K562 (cell line): Measurements from ENCODE around the gene RAMP2. TPM values are rescaled to one million over a fixed set of nuclear protein-coding genes. Genes with fewer than 3 reads are reported as not detected.

Experiments used
- ATAC-seq: fragments of 200-7000 bp; cut with Tn5 transposase; 3 replicates; pipeline ENCODE4 v1.9.1; 2020; ENCODE audit warnings: moderate library complexity
- BruUV-seq: library from RNA; stranded (reverse); fragments of 400-500 nt; replicated peaks from 2 replicates; lab custom pipeline; 2021; lab: Mats Ljungman, UMichigan
- CTCF ChIA-PET: fragments of 300-600 bp; formaldehyde crosslinking; extraction: SDS; loops from one replicate; lab custom pipeline; 2021; ENCODE audit warnings: low intra/inter-chr PET ratio; lab: Yijun Ruan, JAX
- POLR2A ChIA-PET: fragments of 300-600, 350-650 bp; sonication (Branson Sonifier 250); formaldehyde crosslinking; extraction: SDS; loops from one replicate; lab custom pipeline; 2021; ENCODE audit warnings: antibody characterized with exemption, inconsistent platforms; lab: Yijun Ruan, JAX
- DNase-seq, 4 experiments: peaks; one replicate each; pipeline versions ENCODE4 v3.0.0 to v3.0.0-alpha.2; 2011 to 2018; ENCODE audit warnings: low spot score in 3 of 4, mixed read lengths in 3 of 4; ENCODE audit errors: extremely low read depth in 1 of 4
- FAIRE-seq: peaks from 2 replicates; lab custom pipeline; 2011; peaks lifted over from hg19 to GRCh38; lab: Jason Lieb, UNC
- H2AFZ ChIP-seq: 2 replicates; pipeline ENCODE4 v1.6.0; 2011; ENCODE audit warnings: low read depth, low read length, control low read depth, inconsistent platforms
- H3K27ac ChIP-seq: fragments of 200-600 bp; 3 replicates; pipeline ENCODE4 v1.8.0; 2011; ENCODE audit warnings: low read depth, mild to moderate bottlenecking, control low read depth, inconsistent platforms, low read length, moderate library complexity, mixed read lengths; ENCODE audit errors: extremely low read depth
- H3K27me3 ChIP-seq, 2 experiments: fragments of 300-600 bp in 1 of 2; 2 replicates in 1 of 2; 3 replicates in 1 of 2; pipeline versions ENCODE4 v1.6.0 to v1.8.0; 2011; ENCODE audit warnings: inconsistent platforms in 2 of 2, low read length in 2 of 2, mild to moderate bottlenecking in 1 of 2, mixed read lengths in 1 of 2, moderate library complexity in 1 of 2; ENCODE audit not compliant: control insufficient read depth in 2 of 2, insufficient read depth in 2 of 2
- H3K36me3 ChIP-seq: fragments of 300-600 bp; 3 replicates; pipeline ENCODE4 v1.8.0; 2011; ENCODE audit warnings: mild to moderate bottlenecking, low read length, inconsistent platforms; ENCODE audit not compliant: control insufficient read depth, insufficient read depth
- H3K4me1 ChIP-seq, 2 experiments: fragments of 200-600 bp in 1 of 2; replicated peaks in 1 of 2; 2 replicates in 1 of 2; 3 replicates in 1 of 2; pipeline versions ENCODE4 v1.5.1 to v1.8.0; 2011; ENCODE audit warnings: inconsistent platforms in 2 of 2, low read length in 2 of 2, mild to moderate bottlenecking in 1 of 2, mixed read lengths in 1 of 2, moderate library complexity in 1 of 2; ENCODE audit not compliant: control insufficient read depth in 2 of 2, insufficient read depth in 2 of 2
- H3K4me2 ChIP-seq: 2 replicates; pipeline ENCODE4 v1.6.1; 2011; ENCODE audit warnings: low read length, control low read depth, inconsistent platforms, mixed read lengths; ENCODE audit not compliant: insufficient read depth
- H3K4me3 ChIP-seq: fragments of 200-600 bp; sonication (generic), shearing (Covaris generic); 2 replicates; pipeline ENCODE4 v1.5.1; 2016; ENCODE audit warnings: control low read depth, inconsistent platforms
- H3K79me2 ChIP-seq: fragments of 200-600 bp; 3 replicates; pipeline ENCODE4 v1.8.0; 2011; ENCODE audit warnings: low read length, inconsistent platforms; ENCODE audit not compliant: control insufficient read depth, insufficient read depth
- H3K9ac ChIP-seq, 2 experiments: 2 replicates each; pipeline versions ENCODE4 v1.6.0 to v1.6.1; 2011; ENCODE audit warnings: low read depth in 2 of 2, low read length in 2 of 2, control low read depth in 1 of 2, inconsistent platforms in 1 of 2, mild to moderate bottlenecking in 1 of 2, mixed read lengths in 1 of 2; ENCODE audit not compliant: insufficient read depth in 1 of 2
- H3K9me1 ChIP-seq: one replicate; pipeline ENCODE4 v1.6.0; 2011; ENCODE audit warnings: inconsistent platforms, mild to moderate bottlenecking, low read length, moderate library complexity; ENCODE audit not compliant: control insufficient read depth, insufficient read depth
- H3K9me3 ChIP-seq: replicated peaks from 2 replicates; pipeline ENCODE4 v1.5.1; 2011; ENCODE audit warnings: low read depth, low read length, inconsistent platforms; ENCODE audit not compliant: control insufficient read depth, insufficient read depth
- H4K20me1 ChIP-seq: replicated peaks from 2 replicates; pipeline ENCODE4 v1.6.1; 2011; ENCODE audit warnings: low read length, inconsistent platforms, mixed read lengths; ENCODE audit not compliant: control insufficient read depth, insufficient read depth
- ARID1B ChIP-seq: fragments of 450-650 bp; IDR thresholded peaks from 2 replicates; pipeline ENCODE4 v1.6.1; 2016; ENCODE audit warnings: antibody characterized with exemption, mild to moderate bottlenecking, inconsistent platforms
- ATF3 ChIP-seq, 2 experiments: fragments of 450-650 bp in 1 of 2; sonication (generic) in 1 of 2; formaldehyde crosslinking in 1 of 2; IDR thresholded peaks in 1 of 2; conservative IDR thresholded peaks in 1 of 2; 2 replicates each; pipeline versions ENCODE4 v1.6.1 to v1.8.1; 2016 to 2023; ENCODE audit warnings: mild to moderate bottlenecking in 2 of 2, moderate library complexity in 2 of 2, inconsistent platforms in 1 of 2, missing genetic modification reagents in 1 of 2
- CEBPG ChIP-seq, 3 experiments: fragments of 200-800 bp in 1 of 3; sonication (Bioruptor generic) in 1 of 3; sonication (generic) in 1 of 3; formaldehyde crosslinking in 1 of 3; IDR thresholded peaks in 2 of 3; conservative IDR thresholded peaks in 1 of 3; 2 replicates each; pipeline versions ENCODE4 v1.6.1 to v1.8.0; 2016 to 2022; ENCODE audit warnings: missing compliant biosample characterization in 2 of 3, missing genetic modification characterization in 2 of 3, mild to moderate bottlenecking in 1 of 3, missing genetic modification reagents in 1 of 3
- GTF2E2 ChIP-seq: fragments of 200-800 bp; sonication (Bioruptor generic); IDR thresholded peaks from 2 replicates; pipeline ENCODE4 v1.6.1; 2016; ENCODE audit warnings: missing genetic modification characterization, missing compliant biosample characterization
- MAZ ChIP-seq, 2 experiments: fragments of 450-650 bp in 1 of 2; sonication (generic) in 1 of 2; formaldehyde crosslinking; IDR thresholded peaks in 1 of 2; conservative IDR thresholded peaks in 1 of 2; 2 replicates each; pipeline versions ENCODE4 v1.4.0 to v1.5.0; 2020; ENCODE audit warnings: mild to moderate bottlenecking in 1 of 2, missing genetic modification reagents in 1 of 2
- POLR2G ChIP-seq: fragments of 200-400 bp; formaldehyde crosslinking; IDR thresholded peaks from 2 replicates; pipeline ENCODE4 v1.6.1; 2017; ENCODE audit warnings: low read depth, mild to moderate bottlenecking, antibody characterized with exemption, low read length, moderate library complexity
- TCF3 ChIP-seq: sonication (generic); formaldehyde crosslinking; IDR thresholded peaks from 2 replicates; pipeline ENCODE4 v1.4.0; 2020; ENCODE audit warnings: mild to moderate bottlenecking, missing genetic modification reagents
- TSHZ1 ChIP-seq: fragments of 250-450 bp; sonication (Bioruptor Pico); IDR thresholded peaks from 2 replicates; pipeline ENCODE4 v1.4.0; 2020; ENCODE audit warnings: mild to moderate bottlenecking, moderate library complexity
- ZNF764 ChIP-seq: fragments of 250-450 bp; sonication (Bioruptor Pico); IDR thresholded peaks from 2 replicates; pipeline ENCODE4 v1.4.0; 2020; ENCODE audit warnings: low read depth, mild to moderate bottlenecking, moderate library complexity
- WGBS: fragments of 100-300 bp; shearing (Covaris generic); methylation state at CpG from one replicate; pipeline ENCODE4 v1.1.6; 2016; ENCODE audit warnings: low coverage, mixed read lengths; ENCODE audit not compliant: insufficient coverage; ENCODE audit errors: missing lambda C conversion rate; 5-methylcytosine and 5-hydroxymethylcytosine counted together
- in situ Hi-C: fragments of 300-500 bp; cut with MboI; formaldehyde crosslinking; loops from 4 replicates; pipeline ENCODE4 v1.15.0; 2018; ENCODE audit warnings: inconsistent platforms, mixed read lengths
- intact Hi-C: fragments of 100-400 bp; cut with micrococcal nuclease; formaldehyde crosslinking; loops from 2 replicates; pipeline ENCODE4 v1.14.2; 2022
- polyA plus RNA-seq, 8 experiments: library from polyadenylated mRNA; depleted of rRNA in 4 of 8; stranded (reverse) in 5 of 8; unstranded in 3 of 8; fragments of >200 nt; fragmentation: Nextera tagmentation in 2 of 8; fragmentation: Illumina TruSeq in 1 of 8; extraction: Ambion mirVana in 2 of 8; extraction: Trizol in 1 of 8; gene quantifications; 2 replicates each; pipeline versions ENCODE4 v1.2.1 to v1.2.3, GENCODE V29; 2011 to 2014; ENCODE audit warnings: inconsistent platforms in 1 of 8, missing spikeins in 1 of 8
- total RNA-seq, 7 experiments: library from RNA; depleted of rRNA in 6 of 7; stranded (reverse); fragments of >200 nt in 6 of 7; fragmentation: Illumina TruSeq in 2 of 7; extraction: Trizol in 2 of 7; gene quantifications; 2 replicates each; pipeline versions ENCODE4 v1.2.1 to v1.2.3, GENCODE V29; 2011 to 2021; ENCODE audit warnings: low replicate concordance in 1 of 7

Gene RAMP2
- total and polyA plus RNA-seq, 9 of the 15 experiments (the other 6 are each of a cell fraction or from before 2014, with no cell fraction given), result not detected

DNA sequence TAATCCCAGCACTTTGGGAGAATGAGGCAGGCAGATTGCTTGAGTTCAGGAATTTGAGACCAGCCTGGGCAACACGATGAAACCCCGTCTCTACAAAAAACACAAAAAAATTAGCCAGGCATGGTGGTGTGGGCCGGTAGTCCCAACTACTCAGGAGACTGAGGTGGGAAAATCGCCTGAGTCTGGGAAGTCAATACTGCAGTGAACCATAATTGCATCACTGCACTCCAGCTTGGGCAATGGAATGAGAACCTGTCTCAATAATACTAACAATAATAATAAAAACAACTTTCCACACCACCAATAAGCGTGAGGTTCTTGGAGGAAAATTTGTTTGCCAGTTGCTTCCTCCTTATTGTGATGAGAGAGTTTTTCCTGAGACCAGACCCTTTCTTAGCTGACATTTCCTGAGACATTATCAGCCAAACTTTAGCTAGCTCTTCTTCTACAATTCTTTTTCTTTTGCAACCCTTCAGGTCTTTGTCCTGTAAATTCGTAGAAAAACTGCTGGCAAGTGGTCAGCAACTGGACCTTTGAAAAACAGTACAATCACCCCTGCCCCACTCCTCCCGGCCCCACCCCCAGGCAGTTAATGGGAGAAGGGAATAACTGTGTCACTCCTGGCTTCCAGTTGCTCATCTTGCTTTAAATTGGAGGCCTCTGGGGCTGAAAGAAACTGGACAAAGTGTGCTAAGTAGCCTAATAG is 12.7 kb upstream of the RAMP2 start:
- TF ChIP-seq ATF3 (IDR thresholded peaks at IDR 0.05), result peak; percentile 39; the same call in 1 of the 2 replicates
- TF ChIP-seq ATF3 (CRISPR knock-in tag; conservative IDR thresholded peaks at IDR 0.05), result no peak
- no peak for TF ChIP-seq ZNF764 (CRISPR knock-in tag)
- TF ChIP-seq ARID1B, result no peak
- TF ChIP-seq POLR2G, result no peak
- TF ChIP-seq GTF2E2, result no peak
- TF ChIP-seq TSHZ1 (CRISPR knock-in tag), result no peak
- no peak for TF ChIP-seq TCF3 (CRISPR knock-in tag)
- TF ChIP-seq MAZ (CRISPR knock-in tag; conservative IDR thresholded peaks at IDR 0.05 in 1 of 2, IDR thresholded peaks at IDR 0.05 in 1 of 2), result no peak
- TF ChIP-seq CEBPG (CRISPR knock-in tag; IDR thresholded peaks at IDR 0.05), result no peak
- TF ChIP-seq CEBPG (tag; conservative IDR thresholded peaks at IDR 0.05 in 1 of 2, IDR thresholded peaks at IDR 0.05 in 1 of 2), result peak; percentile 29; a peak in 1 of 4 replicates
- Histone ChIP-seq H3K9me1 (no peaks in the 10 kb centered on the region), H2AFZ (no peak overlapping the region), H3K9me3 (no peaks in the 10 kb centered on the region), H3K4me1 (peaks cover 24 to 28% of the 10 kb centered on the region in 2 experiments; a peak in 4 of 5 replicates), H3K36me3 (no peaks in the 10 kb centered on the region), H3K4me3 (no peak overlapping the region), H3K27ac (no peak overlapping the region), H3K4me2 (no peak overlapping the region), H4K20me1 (peaks cover 3% of the 10 kb centered on the region; the same call in 1 of the 2 replicates), H3K27me3 (no peaks in the 10 kb centered on the region), H3K9ac (no peak overlapping the region), H3K79me2 (peaks cover 14% of the 10 kb centered on the region; the same call in 2 of the 3 replicates)
- ChIA-PET POLR2A (interaction anchor here (0.6 to 1.7 kb wide), 4 partner anchors 12 to 384 kb away, joined by 3 to 6 read pairs (median 4); no protein-coding TSS in a partner anchor), CTCF (no interaction called here)
- FAIRE-seq (no peak), ATAC-seq (no peak), DNase-seq (no peak)
- WGBS, result 25% methylated on average over 6 of the region's 7 CpGs
- no TSS peak for BruUV-seq
- in situ Hi-C loops, result no loop called here
- intact Hi-C loops, result no loop called here
